HL-60/S4 treated with retinoic acid at 250 ng/mL for 4 days and 3 days (cell line): ENCODE data around the gene STX7.

ENCODE experiments used
- in situ Hi-C: fragments of 300-500 bp; cut with MboI; formaldehyde crosslinking; loops from 2 replicates; pipeline ENCODE4 v1.7.0; 2022; ENCODE audit warnings: low sequenced_read_pairs

STX7 gene

DNA sequence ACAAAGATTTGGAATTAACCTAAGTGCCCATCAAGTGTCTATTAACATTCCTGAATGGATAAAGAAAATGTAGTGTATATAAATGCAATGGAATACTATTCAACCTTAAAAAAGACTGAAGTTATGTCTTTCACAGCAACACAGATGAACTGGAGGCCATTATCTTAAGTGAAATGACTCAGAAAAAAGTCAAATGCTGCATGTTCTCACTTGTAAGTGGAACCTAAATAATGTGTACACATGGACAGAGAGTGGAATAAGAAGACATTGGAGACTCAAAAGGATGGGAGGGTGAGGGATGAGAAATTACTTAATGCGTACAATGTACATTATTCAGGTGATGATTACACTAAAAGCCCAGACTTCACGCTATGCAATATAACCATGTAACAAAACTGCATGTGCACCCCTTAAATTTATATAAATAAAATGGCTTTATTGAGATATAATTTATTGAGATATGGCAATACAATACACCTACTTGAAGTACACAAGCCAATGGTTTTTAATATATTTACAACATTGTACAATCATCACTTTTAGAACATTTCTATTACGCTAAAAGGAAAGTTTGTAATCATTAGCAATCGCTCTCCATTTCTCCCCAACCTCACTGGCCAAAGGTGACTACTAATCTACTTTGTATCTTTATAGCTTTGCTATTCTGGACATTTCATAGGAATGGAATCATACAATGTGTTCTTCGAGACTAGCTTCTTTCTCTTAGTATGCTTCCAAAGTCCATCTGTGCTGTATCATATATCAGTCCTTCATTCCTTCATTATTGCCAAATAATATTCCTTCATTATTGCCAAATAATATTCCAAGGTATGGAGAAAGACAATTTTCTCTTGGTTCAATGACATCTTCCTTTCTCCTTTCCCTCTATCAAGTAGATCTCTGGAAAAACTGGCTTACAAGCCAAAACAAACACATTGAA is 5.8 kb downstream of the STX7 start:
- in situ Hi-C loops: no loop called here

DNA sequence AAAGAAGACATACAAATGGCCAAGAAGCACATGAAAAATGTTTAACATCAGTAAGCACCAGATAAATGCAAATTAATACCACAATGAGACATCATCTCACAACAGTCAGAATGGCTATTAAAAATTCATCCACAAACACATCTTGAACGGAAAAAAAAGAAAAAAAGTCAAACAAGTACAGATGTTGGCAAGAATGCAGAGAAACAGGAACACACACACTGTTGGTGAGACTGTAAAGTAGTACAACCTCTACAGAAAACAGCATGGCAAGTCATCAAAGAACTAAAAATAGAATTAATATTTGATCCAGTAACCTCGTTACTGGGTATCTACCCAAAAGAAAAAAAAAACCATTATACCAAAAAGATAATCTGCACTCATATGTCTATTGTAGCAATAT is 6.5 kb downstream of the STX7 start:
- in situ Hi-C loops: no loop called here

DNA sequence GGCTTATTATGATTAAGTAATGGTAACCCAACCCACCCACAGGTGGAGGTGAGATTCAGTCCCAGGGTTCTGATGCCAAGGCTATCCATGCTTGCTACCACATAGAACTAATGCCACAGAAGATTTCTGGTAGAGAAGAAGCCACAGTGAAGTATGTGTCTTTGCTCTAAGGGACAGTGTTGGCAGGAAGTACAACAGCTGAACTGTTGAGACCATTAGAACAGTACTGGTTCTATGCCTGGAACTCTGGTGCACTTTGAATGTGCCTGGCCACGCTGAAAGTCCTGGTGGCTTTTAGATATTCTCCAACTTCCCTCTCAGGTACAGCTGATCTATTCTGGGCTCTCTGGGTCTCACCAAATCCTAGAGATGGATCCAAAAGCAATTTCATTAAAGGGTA is 7.8 kb downstream of the STX7 start:
- in situ Hi-C loops: no loop called here

DNA sequence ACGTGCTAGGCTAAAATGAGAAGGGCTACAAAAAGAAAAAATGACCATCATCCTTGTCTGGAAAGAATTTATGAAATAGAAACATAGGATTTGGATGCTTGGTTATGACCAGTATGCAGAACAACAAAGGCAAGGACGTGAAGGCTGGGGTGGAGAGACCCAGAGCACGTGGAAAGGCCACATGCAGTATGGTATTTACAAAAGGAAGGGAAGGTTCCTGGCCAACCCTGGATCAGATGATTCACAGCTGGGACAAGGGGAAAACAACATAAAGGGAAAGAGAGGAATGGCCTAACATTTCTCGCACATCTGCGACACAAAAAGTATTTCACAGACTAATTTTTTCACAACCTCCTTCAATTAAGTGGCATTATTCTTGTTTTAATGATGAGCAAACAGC is 8.2 kb downstream of the STX7 start:
- in situ Hi-C loops: no loop called here

DNA sequence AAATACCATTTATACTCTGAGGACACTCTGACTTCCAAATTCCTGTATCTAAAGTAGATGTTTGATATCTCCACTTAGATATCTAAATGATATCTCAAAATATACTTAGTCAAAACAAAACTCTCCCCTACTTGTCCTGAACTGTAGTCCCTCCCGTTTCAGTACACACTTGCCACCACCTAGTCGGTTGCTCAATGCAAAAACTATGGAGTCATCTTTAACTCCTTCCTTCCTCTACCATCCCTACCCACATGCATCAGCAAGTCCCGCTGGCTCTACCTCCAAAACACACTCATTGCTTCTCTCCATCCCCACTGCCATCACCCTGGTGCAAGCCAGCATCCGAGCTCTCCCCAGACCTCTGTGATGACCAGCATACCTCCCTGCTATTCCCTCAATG is 13.2 kb downstream of the STX7 start:
- in situ Hi-C loops: no loop called here

DNA sequence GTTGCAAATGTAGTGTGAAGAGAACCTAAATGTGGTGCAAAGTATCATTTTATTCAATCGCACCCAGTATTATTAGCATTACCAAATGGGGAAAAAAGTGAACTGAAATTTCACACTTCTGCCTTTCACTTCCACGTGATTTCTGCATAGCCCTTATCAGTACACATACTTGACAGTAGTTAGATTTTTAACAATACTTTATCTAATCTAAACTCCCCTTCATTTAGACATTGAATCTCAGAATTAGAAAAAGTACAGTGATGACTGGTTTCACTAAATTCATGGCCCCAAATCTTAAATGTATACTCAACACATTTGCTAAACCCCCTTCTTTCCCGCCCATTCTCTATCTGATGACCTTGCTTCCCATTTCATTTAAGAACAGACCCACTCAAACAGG is 14.3 kb downstream of the STX7 start:
- in situ Hi-C loops: no loop called here

DNA sequence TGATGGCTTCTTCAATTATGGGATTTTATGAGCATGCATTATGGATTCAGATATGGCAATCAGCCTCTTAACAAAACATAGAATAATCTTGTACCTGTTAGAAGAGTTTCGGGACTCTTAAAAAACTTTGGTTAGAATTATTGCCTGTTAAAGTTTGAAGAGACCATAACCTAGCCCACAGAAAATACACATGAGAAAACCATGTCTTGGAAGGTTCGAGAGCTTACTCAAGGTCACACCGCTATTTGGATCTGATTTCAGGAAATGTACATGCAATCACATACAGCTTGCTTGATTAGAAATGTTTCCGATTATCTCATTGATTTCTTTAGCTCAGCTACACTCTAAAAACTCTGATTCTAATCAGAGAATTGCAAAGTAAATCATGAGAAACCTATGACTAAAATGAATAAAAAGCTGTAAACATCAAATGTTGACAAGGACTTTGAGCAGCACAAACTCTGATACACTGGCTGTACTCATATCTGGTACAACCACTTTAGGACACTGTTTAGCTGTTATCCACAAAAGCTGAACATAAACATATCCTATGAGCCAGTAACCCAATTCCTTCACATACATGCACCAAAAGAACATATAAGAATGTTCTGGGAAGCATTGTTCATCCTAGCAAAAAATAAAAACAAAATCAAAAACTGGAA is 16.3 kb downstream of the STX7 start:
- in situ Hi-C loops: no loop called here

DNA sequence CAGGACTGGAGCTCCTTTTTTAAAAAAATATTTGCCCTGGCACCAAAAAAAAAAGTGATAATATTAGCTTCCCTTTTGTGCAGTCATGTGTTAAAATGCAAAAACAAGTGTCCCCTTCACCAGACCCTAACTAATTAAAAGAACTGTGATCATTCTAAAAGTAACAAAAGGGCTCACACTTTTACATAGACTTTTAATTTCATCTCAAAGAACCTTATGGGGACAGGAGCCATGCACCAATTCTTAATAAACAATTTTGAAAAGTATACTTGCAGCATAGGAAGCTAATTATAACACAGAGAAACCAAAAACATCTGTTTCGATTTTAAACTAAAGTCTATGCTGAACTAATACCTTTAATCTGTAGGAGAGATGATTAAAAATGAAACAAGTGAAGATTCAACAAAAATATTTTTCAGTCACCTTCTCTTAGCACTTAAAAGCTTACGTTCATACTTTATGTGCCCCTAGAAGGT is 17.3 kb downstream of the STX7 start:
- in situ Hi-C loops: no loop called here

DNA sequence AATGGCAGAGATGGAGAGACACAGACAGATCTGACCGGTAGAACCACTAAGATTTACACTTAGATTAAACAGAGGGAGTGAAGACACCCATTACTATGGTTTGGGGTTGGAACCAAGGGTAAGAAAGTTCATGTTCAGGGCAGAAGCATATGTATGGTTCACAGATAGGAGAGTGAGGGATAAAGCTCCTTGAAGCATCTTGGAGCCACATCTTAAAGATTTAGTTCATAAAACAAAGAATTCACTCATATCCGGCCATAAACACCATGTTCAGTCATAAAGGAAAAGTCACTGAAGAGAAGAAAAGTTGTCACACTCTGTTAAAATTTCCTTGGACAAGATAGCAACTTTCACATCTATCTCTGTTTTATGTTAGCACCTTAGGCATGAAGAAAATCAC is 18.0 kb downstream of the STX7 start:
- in situ Hi-C loops: no loop called here

DNA sequence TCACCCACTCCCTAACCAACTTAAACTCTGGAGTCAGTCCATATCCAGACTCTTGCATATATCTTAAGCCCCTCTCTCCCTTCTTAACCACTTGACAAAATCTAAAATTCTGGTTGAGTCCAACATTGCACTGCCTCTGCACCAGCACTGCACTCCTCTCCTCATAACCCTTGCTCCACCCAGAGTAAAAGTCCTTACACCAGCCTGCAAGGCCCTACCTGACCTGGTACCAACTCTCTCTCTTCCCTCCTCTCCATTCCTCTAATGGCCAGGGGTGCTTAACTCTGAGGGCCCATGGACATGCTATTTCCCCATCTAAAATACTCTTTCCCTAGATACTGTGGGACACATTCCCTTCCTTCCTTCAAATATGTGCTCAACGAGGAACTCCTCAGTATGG is 21.0 kb downstream of the STX7 start:
- in situ Hi-C loops: no loop called here

DNA sequence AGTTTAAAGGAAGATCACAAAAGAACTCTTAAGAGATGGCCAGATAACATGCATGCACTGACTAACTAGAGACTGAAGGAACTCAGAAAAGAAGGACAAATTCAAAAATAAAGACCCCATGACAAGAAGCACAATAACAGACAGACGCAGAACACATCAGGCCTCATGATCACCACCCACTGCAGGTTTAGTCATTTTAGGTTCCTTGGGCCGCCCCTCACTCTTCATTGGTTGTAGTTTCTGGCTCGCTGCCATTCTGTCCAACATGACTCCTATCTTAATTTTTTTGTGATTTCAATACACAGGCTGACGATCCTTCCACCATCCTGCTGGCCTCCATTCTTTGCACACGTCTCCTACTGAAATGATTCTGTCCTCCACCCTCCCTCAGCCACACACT is 21.6 kb downstream of the STX7 start:
- in situ Hi-C loops: no loop called here

DNA sequence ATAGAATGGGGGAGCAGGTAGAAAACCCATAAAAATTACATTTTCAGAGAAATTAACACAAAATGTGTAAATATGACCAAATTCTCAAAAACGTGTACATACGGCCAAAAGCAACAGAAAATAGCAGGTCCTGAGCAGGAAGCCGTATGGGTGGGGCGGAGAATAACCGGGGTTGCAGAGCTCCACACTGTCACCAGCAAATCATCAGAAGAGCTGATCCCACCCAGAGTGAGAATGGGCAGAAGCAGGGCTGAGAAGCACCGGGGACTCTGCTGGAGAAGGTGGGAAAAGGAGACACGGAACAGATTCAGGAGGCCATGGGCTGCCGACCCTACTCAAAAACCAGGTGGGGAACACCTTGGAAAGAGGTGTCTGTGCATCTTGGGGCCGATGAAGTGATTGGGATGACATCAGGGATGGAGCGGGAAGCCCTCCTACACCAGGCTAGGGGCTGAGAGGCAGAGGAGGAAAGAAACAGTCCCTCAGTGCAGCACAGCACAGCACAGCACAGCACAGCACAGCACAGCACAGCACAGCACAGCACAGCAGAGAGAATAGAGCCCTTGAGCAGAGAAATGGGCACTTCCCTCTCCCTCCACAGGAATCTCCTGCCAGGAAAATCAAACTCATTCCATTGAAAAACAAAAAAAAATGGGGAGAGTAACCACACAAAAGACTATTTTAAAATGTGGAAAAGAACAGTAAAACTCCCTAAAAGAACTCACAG is 22.3 kb downstream of the STX7 start:
- in situ Hi-C loops: no loop called here

DNA sequence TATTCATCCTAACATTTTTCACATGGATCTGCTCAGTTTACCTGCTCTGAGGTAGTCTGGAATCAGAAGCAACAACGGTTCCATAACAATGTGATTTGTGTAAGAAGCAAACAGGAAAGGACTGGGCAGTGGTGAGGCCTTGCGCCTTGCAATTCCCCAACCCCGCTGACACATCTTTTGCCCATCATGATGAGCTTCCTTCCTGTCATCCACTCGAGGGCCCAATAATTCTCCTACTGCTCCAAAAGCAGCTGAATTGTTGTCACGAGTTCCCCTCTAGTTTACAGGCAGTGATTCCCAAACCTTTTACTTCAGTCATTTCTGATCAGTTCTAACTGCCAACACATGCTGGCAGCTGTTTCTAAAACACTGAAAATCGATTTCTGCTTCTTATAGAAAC is 22.9 kb downstream of the STX7 start:
- in situ Hi-C loops: no loop called here

DNA sequence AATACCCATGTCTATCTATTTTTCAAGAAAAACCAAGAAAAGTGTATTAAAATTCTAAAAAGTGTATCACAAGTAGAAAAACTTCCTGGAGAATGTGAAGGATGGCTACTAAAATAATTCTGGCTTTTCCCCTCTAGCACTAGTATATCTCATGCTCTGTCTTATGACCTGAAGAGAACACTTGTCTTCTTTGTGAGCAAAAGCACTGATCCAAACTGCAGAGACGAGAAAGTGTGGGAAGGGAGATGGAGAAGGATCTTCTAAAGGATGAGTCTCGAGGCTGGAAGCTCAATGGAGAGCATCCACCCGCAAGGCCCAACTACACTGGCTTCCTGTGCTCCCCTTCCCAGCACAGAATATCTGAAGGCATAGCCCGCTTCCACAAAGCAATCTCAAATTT is 23.5 kb downstream of the STX7 start:
- in situ Hi-C loops: loop anchor here (10.0 kb wide), 1 partner anchor 215 kb away; no protein-coding TSS in a partner anchor

DNA sequence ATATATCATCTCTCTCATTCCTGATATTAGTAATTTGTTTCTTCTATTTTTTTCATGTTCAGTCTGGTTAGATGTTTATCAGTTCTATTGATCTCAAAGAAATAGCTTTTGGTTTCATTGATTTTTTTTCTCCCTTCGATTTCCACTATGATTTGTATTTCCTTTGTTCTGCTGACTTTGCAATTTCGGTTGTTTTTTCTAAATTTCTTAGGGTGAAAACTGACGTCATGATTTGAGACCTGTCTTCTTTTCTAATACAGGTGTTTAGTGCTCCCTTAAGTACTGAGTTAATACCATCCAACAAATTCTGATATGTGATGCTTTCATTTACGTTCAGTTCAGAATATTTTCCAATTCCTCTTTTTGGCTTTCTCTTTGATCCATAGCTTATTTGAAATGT is 25.2 kb downstream of the STX7 start:
- in situ Hi-C loops: loop anchor here (10.0 kb wide), 1 partner anchor 213 kb away; no protein-coding TSS in a partner anchor

DNA sequence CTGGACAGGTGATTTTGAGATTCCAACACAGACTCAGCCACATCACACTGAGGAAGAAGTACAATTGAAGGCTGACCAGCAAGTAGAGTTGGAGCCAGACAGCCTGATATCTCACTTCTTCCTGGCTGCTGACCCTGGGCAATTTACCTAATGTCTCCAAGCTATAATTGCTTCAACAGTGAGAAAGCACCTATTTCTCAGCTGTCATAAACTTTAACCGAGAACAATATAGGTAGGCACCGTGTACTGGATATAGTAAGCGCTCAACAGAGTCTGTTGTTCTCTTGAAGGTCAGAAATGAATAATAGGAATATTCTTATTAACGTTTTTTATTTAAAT is 28.3 kb downstream of the STX7 start:
- in situ Hi-C loops: loop anchor here (10.0 kb wide), 1 partner anchor 210 kb away; no protein-coding TSS in a partner anchor

DNA sequence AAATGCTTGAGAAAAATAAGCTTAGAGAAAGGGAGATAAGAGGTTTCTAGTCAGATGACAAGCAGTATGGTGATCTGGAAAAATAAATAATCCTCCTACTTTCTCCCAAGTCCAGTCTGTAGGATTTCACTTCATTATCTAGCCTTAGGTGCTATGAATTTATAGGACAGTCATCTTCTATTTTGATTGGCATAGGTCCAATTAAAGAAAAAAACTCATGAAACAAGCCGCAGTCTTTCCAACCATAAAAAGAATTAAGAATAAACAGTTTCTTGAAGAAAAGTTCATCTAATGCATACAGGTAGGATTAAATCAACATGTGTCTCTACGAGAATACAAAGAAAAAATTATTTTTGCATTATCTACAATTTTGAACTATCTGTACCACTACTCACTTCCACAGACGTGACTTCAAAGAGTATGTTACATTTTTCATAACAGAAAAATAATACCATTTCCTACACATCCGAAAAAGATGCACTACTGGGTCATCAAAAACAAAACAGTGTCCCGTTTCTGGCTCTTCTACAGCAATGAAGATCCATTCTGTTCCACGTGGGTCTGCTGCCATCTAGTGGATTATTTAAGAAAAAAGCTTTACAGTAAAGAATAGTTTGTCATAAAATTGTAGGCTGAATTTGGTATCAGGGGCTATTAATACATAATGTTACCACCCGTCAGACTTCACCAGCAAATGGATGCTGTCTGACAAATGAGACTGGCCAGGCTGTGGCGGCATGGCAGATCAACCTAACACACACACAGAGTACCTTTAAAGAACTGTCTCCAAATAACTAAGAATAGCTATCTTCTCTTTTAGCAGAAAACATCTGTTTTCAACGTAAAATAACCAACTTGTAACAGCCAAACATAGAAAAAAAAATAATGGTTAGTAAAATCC is 28.9 kb downstream of the STX7 start:
- in situ Hi-C loops: loop anchor here (10.0 kb wide), 1 partner anchor 209 kb away; no protein-coding TSS in a partner anchor

DNA sequence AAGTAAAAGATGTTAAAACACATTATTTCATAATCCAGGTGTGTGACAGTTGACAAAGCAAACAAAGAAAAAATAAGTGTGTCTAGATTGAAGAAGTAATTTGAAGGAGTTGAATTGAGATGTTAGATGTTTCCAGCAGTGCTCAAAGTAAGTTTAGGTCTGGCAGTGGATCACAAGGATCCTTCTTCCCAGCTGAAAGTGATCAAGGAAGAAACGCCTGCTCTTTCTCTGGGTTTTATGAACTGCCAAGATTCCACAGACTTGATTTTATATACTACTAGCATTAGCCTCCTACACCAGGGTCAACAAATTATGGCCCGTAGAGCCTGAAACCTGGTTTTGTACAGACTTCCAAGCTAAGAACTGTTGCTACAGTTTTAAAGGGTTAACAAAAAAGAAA is 30.3 kb downstream of the STX7 start:
- in situ Hi-C loops: loop anchor here (10.0 kb wide), 1 partner anchor 208 kb away; no protein-coding TSS in a partner anchor

DNA sequence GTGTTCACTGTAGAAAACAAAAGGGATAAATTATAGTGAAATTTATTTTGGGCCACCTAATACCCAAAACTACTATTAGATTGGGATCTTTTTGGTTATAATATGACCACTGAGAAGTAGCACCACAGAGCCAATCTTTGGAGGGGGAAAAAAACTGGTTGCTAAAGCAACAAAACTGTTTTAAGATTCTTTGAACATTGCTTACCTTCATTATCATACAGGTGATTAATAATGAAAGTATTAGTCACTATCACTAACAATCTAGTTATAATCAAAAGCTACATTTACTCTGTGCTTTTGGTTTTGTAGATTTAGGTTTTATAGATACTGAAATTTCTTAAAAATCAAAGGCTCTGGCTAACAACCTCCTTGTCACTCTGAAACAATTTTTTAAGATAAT is 31.7 kb downstream of the STX7 start:
- in situ Hi-C loops: loop anchor here (10.0 kb wide), 1 partner anchor 206 kb away; no protein-coding TSS in a partner anchor

DNA sequence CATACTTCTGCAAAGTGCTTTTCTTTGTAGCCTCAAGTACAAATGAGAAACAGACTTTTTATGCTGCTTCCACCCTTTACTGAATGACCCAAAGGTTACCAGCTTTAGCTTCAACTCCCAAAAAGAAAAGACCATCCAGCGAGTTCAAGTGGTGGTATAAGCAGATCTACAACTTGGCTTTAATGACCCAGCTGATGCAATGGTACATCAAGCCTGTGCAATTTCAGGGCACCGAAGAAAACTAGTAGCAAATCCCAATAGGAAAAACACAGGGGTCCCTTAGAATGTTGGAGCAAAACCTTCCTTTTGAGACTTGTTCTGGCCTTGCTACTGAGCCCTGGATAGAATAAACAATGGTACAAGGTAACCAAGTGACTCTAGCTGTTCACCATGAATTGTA is 33.8 kb downstream of the STX7 start:
- in situ Hi-C loops: no loop called here
